NOMO-1 (cell line): Measurements from ENCODE around the gene TAF15.

ENCODE experiments used
- DNase-seq, 2 experiments: peaks; one replicate each; lab custom pipeline; 2025; ENCODE audit not compliant: unreplicated experiment in 2 of 2; lab: John Stamatoyannopoulos, UW

Gene TAF15

DNA sequence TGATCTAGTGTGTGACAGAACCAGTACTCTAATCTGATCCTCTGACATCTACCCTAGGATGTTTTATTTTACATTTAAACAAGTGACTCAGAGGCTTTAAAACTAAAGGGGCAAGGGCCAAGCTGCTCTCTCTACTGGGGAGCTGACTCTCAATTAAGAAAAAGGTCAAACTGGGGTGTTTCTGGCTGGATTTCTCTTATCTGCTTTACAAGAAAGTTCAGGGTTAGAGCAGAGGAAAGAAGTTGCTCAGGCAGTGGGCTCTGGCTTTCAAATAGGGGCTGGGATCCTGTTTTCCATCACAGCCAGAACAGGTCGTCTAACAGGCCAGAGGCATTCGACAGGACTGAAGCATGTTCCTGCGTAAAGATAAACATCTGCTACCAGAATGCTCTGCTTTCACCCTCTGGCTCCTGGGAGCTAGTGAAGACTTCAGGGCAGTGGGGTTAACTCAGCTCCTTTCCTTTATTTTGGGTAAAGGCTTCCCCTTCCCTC, 22.3 kb upstream of the TAF15 start:
- no peak for DNase-seq

DNA sequence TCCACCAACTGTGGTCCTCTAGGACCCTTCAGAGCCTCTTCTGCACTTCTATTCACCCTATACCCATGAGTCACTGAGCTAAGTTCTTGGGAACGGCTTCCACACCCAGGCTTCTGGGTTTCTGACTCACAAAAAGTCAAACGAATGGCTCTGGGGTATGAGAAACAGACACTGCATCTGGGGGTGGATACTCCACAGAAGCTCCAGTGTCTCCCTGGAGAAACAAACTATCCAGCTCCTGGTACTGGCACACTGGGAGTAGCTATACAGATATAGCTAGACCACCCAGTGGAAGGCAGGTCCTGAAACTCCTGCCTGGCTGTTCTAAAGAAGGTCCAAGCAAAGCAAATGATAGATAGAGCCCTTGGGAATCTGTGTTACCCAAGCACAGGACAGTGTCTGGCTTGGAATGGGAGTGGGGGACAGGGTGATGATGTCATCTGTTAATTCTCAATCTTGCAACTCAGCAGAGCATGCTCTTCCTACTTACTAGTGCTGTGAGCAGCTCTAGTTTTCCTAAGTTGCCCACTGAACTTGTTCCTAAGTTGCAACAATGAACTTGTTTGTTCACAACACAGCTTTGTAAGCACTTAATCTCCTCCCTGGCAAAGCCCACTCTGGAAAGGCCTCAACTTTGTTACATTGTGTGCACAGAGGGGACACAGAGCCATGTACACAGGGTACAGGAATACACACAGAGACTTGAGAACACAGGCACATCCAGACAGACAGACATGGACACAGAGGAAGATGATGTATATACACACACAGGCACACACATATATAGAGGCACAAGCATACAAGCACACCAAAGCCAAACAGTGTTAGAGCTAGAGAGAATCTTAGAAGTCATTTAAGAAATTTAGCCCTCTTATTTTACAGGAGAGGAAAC, 20.6 kb upstream of the TAF15 start:
- no peak for DNase-seq

DNA sequence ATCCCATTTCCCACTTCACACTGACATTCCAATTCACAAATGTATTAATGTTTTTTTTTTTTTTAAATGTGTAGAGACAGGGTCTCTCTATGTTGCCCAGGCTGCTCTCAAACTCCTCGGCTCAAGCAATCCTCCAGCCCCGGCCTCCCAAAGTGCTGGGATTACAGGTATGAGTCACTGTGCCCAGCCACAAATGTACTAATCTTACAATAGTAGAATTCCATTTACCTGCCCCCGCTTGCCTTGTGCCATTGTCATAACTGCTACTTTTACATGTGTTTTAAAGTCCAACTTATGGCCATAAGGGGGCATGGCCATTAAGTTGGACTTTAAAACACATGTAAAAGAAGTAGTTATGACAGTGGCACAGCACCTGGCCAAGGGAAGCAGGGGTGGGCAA, 18.4 kb upstream of the TAF15 start:
- no peak for DNase-seq

DNA sequence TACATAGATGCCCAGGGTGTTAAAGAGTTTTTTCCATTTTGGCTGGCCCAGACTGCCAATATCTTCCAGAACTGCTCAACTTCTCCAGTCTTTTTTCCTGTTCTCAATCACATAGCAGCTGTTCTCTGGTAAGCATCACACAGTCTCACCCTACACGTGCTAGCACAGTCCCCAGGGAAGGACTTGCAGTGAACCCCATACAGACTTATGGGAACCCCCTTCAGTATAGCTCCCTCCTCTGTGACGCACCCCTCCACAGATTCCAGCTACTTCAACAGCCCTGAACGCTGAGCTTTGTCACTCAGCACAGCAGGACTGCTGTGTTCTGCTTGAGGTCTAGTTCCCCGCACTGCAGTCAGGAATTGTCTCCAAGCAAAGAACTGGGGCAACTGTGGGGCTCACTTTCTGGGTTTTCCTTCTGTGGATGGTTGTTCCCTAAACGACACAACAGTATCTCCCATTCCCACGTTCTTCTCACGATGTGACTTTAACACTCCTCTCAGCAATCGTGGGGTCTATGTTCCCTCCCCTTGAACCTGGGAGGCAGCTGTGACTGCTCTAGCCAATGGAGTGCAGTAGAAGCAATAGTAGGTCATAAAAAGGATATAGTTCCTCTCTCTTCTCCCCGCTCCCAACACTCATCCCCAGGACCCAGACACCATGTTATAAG, 17.5 kb upstream of the TAF15 start:
- DNase-seq: no peak

DNA sequence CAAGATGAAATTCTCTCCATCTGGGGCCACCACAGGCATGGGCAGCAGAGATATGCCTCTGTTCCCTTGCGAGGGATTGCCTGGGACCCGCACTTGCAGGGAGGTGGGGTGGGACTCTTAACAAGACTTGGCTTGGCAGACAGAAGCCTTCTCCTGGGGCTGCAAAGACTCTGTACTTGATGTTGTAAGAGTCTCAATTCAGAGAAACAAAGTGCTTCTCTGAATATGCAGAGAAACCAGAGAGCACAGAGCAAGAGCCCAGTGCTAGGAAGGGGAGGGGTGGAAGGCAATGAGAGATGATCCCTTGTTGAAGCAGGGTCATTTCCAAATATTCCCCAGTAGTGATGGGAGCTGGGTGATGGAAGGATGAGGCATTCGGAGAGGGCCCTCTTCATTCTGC, 16.0 kb upstream of the TAF15 start:
- DNase-seq: no peak

DNA sequence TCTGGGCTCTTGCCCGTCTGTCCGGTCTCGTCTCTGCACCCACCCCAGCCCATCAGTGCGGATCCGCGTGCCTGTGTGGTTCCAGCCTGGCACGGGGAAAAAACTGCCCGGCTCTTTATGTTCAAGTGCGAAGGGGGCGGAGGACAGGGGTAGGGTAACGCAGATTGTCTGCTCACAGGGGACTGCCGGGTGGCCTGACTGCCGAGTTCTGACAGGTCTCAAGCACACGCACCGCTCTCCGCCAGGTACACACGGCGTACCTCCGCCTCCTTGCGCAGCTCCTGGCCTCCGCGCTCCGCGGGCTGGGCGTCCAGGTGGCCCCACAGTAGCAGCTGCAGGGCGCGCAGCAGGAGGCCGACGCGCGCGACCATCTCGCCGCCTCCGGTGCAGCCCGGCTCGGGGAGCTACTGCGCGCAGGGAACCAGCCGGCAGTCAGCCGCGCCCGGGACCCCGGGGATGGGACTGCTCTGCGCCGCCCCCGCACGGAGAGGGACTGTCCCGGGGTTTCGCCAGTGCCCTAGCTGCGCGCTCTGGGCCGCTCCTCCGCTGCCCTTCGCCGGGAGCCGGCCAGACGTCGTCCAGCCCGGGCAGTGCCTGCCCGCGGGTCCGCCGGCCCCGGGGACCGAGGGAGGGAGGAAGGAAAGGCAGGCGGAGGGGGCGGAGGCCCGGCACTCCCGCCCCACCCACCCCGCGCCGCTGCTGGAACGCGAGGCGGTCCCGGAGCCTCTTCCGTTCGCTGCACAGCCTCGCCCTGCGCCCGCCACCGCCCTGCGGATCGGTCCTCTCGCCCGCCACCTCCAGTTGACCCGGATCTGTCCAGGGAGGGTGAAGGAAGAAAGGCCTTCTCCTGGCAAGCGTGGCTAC, 14.0 kb upstream of the TAF15 start, which contains the start of gene MMP28:
MMP28 (minus strand) TSS at position 635 of the 864 bp plus-strand sequence; CDS start at position 371, 264 bp downstream.
- peak; percentile 5 to 9 for DNase-seq

DNA sequence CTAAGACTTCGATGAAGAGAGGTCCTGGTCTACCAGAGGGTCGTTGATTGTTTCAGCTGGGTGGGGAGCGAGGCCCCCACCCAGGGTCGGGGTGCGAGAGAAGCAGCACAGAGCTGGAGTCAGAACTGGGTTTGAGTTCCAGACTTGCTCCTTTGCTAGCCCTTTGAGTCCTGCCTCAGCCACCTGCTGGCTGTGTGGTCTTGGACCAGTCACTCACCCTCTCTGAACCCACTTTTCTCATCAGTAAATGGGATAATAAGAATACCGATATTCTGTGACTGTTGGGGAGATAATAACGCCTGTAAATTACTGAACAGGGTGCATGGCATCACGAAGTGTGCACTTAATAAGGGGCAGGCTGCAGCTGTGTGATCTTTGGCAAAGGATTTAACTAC, 13.4 kb upstream of the TAF15 start:
- no peak for DNase-seq

DNA sequence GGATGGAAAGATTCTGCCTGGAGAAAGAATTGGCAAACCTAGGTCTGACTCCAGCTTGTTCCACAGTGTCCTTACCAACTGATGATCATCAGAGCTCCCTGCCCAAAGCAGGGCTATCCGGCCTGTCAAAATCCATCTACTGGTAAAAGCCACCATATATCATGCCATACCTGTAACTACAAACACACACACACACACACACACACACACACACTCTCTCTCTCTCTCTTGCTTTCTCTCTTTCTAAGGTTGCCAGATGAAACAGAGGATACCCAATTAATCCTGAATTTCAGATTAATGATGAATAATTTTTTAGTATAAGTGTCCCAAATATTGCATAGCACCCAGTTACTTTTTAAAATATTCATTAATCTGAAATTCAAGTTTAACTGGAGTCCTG, 12.3 kb upstream of the TAF15 start:
- DNase-seq: no peak

DNA sequence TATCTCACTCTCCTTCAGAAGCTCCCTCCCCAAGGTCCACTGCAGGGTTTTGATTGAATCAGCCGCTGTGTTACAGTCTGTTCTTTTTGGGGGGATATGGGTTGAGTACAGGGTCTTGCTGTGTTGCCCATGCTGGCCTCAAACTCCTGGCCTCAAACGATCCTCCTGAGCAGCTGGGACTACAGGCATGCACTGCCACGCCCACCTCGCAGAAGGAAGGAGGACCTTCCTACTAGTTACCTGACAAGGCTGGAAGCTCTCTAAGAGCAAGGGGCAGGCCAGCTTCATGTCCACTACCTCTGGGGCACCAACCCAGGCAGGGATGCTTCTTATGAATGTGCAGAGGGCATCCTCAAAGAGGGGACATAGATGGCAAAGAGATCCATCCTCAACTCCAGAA, 11.9 kb upstream of the TAF15 start:
- no peak for DNase-seq

DNA sequence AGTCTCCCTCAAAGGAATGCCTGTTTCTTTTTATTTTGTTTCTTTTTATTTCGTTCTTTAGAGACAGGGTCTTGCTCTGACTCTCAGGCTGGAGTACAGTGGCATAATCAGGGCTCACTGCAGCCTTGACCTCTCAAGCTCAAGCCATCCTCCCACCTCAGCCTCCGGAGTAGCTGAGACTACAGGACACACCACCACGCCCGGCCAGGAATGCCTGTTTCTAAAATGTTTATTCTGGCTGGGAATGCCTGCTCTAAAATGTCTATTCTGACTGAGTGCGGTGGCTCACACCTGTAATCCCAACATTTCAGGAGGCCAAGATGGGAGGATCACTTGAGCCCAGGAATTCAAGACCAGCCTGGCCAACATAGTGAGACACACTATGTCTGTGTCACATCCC, 11.4 kb upstream of the TAF15 start:
- no peak for DNase-seq

DNA sequence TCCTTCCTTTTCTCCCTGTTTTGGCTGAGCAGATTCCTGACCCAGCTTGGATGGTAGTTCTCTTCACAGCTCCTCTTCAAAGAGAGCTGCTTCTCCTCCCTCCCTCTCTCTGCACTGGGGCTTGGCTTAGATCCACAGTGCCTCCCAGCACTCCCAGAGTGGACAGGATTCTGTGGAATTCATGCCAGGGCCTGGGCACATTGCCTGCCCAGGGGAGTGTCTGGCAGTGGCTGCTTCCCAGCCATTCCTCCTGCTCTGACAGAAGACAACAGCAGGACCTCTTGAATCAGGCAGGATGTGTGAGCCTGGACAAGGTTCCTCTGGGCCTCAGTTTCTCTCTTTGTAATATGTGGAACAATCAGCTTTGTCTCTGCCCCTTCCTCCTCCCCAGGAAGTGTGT, 9.3 kb upstream of the TAF15 start:
- no peak for DNase-seq

DNA sequence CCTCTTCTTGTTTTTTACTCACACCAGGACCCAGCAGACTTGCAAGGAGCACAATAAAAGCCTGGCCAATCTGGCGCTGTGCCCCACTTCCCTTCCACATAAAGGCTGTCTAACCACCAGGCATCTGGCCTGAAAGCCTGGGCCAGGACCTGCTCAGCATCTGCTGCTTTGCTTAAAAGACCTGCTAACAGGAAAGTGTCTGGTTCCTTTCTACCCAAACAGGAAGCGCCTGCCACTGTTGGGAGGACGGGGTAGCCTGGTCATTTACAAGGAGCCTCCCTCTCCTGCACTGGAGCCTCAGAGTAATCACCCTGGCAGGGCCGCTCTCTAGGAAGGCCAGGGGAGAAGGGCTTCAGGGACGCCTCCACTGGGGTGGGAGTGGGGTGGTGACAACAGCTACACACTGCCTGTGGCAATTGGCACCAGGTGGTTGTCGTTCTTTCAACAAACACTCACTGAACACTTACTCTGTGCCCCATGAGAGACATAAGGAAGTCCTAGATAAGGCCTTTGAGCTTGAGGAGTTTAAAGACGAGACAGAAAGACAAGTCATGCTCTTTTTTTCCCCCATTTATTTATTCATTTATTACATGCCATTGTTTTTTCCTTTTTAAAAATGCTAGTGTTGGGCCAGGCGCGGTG, 7.6 kb upstream of the TAF15 start:
- DNase-seq: no peak

DNA sequence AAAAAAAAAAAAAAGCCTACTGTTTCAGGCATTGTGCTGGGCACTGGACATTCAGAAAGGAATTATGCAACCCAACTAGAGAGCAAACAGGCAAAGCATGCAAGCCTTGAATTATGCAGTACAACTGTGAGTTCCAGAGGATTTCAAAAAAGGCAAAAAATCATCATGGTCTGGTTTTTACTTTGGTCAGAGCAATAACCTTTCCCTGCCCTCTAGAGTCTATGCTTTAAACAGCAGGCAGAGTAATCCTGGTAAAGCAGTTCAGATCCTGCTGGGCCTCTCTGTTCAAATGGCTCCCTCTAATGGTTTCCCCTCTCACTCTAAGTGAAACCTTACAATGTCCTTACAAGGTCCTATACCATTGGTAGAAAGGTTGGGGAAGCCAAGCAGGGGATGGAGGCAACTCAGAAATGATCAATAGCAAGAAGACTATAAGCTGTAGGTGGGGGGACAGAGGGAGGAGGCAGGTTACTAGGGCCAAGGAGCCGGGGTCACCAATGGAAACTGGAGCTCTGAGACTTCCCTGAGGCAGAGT, 4.6 kb upstream of the TAF15 start:
- peak; percentile 54 to 93 for DNase-seq

DNA sequence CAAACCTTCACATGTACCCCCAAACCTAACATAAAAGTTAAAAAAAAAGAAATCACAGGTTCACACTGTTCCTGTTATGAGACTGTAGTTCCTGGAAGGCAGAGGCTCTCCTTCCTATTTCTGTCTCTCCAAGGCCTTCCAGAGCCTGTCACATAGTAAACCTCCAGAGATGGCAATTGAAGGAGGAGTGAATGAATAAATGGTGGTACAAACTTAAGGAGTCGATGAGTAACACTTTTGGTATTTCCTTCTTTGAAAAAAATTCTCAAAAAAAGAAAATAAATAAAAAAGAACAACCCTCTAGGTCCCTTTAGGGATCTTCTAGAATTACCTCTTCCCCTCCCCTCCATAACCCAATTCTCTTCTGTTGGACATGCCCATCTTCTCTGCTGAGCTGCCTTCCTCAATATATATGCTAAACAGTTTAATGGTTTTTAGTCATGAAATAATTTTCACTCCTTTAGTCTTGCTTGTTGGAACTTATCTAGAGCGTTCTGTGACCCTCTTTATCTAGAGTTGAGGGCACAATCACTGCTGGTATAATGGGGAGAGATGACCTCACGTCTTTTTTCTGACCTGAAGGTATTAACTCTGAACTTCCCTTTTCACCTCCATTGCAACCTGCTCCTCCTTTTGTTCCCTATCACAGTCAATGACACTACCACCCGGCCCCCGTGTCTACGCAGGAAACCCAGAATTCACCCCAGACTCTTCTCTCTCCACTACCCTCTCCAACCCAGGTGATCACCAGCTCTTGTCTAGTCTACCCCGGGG, 1.7 kb upstream of the TAF15 start:
- peak in 1 of 2 experiments; percentile 8 for DNase-seq

DNA sequence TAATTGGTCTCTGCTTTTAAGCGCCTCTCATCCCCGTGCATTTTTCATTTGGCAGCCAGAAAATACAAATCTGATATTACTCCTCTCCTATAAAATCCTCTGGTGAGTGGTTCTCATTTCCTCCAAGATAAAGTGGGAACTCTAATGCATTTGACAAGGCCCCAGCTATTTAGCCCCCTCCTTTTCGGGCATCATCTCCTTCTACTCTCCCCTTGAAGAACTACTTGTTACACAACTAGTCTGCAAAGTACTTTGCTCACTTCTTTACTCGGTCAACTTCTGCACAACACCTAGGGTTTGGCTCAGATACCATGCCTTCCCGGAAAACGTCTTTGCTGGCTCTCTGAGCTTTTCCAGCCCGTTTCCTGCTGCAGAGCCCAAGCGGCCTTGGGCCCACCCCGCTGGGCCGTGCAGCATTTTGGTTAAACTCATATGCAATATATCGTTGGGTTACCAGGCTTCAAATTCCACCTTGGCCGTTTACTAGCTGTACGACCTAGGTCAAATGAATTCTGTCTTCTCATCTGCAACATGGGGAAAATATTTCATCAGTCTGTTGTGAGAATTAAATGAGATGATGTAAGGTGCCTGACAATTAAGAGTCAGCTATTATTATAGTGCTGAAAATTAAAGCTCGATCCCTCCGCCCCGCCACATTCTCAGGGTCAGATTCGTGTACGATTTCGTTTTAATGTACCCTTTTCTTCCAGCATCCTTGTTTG, 883 bp upstream of the TAF15 start:
- DNase-seq: no peak

DNA sequence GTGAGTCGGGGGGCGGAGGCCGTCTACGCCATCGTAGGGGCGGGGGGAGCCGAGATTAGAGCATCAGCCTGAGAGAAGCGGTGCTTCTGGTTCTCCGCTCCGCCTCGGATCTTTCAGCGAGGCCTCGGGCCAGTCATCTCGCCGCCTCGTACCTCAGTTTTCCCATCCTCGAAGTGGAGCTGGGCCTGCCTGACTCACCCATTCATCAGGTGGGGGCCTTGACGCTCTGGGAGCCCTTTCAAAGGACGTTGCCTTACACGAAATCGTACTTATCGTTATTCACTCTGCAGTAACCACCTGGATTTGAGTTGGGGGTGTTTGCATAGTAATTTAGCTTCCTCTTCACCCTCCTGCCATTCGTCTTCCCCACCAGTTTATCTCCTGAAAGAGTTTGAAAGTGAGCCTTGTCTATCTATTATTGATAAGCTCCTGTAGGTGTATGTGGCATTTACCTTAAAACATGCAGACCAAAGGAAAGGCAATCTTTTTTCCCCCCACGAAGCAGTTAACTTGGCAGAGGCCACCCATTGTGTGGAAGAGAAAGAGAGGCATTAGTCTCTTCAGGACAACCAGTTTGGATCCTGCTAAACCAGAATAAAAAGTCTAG, 674 bp downstream of the TAF15 start:
- no peak for DNase-seq

DNA sequence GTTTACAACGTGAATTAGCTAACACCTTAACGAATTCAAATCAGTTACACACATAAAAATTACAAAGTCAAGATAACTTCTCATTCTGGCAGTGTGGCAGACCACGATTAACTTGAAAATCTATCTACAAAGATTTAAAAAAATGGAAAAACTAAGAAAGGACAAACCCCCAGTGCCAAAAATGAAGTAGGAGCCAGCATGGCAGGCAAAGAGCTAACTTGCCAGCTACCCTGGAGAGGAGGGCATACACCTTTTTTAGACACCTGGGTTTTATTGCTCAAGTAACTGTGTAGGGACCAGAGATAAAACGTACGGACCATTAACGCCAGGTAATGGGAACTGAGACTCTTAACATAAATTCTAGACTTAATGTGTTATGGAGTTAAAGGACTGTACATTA, 2.5 kb downstream of the TAF15 start:
- DNase-seq: no peak

DNA sequence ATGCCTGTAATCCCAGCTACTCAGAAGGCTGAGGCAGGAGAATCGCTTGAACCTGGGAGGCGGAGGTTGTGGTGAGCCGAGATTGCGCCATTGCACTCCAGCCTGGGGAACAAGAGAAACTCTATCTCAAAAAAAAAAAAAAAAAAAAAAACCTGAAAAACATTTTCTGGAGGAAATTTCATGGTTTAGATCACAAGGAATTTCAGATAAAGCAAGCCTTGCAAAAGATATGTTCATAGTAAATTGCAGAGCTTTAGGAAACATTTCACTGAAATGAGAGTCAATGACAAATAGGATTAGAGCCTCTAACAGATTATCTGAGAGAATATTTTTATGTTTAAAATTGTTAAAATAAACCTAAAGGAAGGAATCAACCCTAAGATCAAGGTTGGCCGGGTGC, 3.2 kb downstream of the TAF15 start:
- DNase-seq: no peak

DNA sequence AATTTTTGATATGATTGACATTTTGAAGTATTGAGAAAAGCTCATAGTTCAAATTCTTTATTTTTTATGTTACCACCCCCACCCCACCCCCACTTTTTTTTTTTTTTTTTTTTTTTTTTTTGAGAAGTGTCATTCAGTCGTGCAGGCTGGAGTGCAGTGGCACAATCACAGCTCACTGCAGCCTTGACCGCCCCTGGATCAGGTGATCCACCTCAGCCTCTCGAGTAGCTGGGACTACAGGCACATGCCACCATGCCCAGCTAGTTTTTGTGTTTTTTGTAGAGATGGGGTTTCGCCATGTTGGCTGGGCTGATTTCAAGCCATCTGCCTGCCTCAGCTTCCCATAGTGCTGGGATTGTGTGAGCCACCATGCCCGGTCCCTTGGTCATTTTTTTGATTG, 7.4 kb downstream of the TAF15 start:
- DNase-seq: no peak
